Osteocyte (in vitro differentiated cells): ENCODE data around the gene RALGPS1. TPM values are rescaled to one million over a fixed set of nuclear protein-coding genes. Genes with fewer than 3 reads are reported as not detected.

Experiments
- total RNA-seq: library from RNA; stranded (reverse); gene quantifications from 2 replicates; pipeline ENCODE4 v1.2.1, GENCODE V29; 2021

RALGPS1 gene
- total RNA-seq, 1 donor from 2014 or later = 9.9 TPM

Other genes starting within 250 kb of the RALGPS1 start
- 17.1 and 20.3 TPM in 2 replicates for gene ZBTB43, start 109.7 kb upstream of the RALGPS1 start, total RNA-seq
- 13.9 and 14.0 TPM in 2 replicates for gene ZBTB34, start 54.1 kb upstream of the RALGPS1 start, total RNA-seq
- gene ANGPTL2, start 207.9 kb downstream of the RALGPS1 start, total RNA-seq = 34.8 and 40.0 TPM in 2 replicates